Endodermal cell (in vitro differentiated cells): Measurements from ENCODE around the gene CSPG4. TPM values are rescaled to one million over a fixed set of nuclear protein-coding genes. Genes with fewer than 3 reads are reported as not detected.

Source experiments
- DNase-seq: peaks from one replicate; pipeline ENCODE4 v3.0.0-alpha.2; 2017
- H3K27ac ChIP-seq: 2 replicates; pipeline ENCODE4 v1.5.1; 2013; ENCODE audit warnings: mild to moderate bottlenecking, low read depth, low read length, moderate library complexity
- H3K27me3 ChIP-seq: 2 replicates; pipeline ENCODE4 v1.6.1; 2013; ENCODE audit warnings: mild to moderate bottlenecking, low read length, moderate library complexity; ENCODE audit not compliant: insufficient read depth, control insufficient read depth, poor library complexity, severe bottlenecking
- H3K36me3 ChIP-seq: 2 replicates; pipeline ENCODE4 v1.7.0; 2013; ENCODE audit warnings: mild to moderate bottlenecking, low read length, moderate library complexity; ENCODE audit not compliant: control insufficient read depth, insufficient read depth
- H3K4me1 ChIP-seq: one replicate; pipeline ENCODE4 v1.7.0; 2013; ENCODE audit warnings: low read length; ENCODE audit not compliant: control insufficient read depth, insufficient read depth
- H3K4me3 ChIP-seq: 2 replicates; pipeline ENCODE4 v1.5.1; 2013; ENCODE audit warnings: mild to moderate bottlenecking, low read length, moderate library complexity
- H3K9ac ChIP-seq: 2 replicates; pipeline ENCODE4 v1.6.1; 2013; ENCODE audit warnings: mild to moderate bottlenecking, low read length, moderate library complexity; ENCODE audit not compliant: poor library complexity, severe bottlenecking; ENCODE audit errors: extremely low read depth
- H3K9me3 ChIP-seq: 2 replicates; pipeline ENCODE4 v1.6.1; 2013; ENCODE audit warnings: mild to moderate bottlenecking, low read length, moderate library complexity; ENCODE audit not compliant: control insufficient read depth
- H3K27ac Mint-ChIP-seq: 2 replicates; pipeline ENCODE4 v1.8.0; 2020; ENCODE audit warnings: mixed read lengths
- H3K27me3 Mint-ChIP-seq: 2 replicates; pipeline ENCODE4 v1.8.0; 2021; ENCODE audit warnings: mild to moderate bottlenecking, mixed read lengths; ENCODE audit not compliant: insufficient read depth
- H3K36me3 Mint-ChIP-seq: 2 replicates; pipeline ENCODE4 v1.8.0; 2020; ENCODE audit warnings: low read depth, mixed read lengths
- H3K4me1 Mint-ChIP-seq: 2 replicates; pipeline ENCODE4 v1.8.0; 2020; ENCODE audit warnings: mixed read lengths
- H3K4me3 Mint-ChIP-seq: 2 replicates; pipeline ENCODE4 v1.8.0; 2020; ENCODE audit warnings: mild to moderate bottlenecking, moderate library complexity, mixed read lengths
- H3K9me3 Mint-ChIP-seq: 2 replicates; pipeline ENCODE4 v1.8.0; 2020; ENCODE audit warnings: mild to moderate bottlenecking, mixed read lengths
- WGBS, 2 experiments: methylation state at CpG; one replicate each; pipeline versions ENCODE4 v1.1.5 to v1.1.7; 2013; ENCODE audit warnings: missing lambda C conversion rate in 2 of 2, mixed read lengths in 1 of 2; ENCODE audit not compliant: insufficient coverage in 1 of 2, insufficient read length in 1 of 2; 5-methylcytosine and 5-hydroxymethylcytosine counted together
- total RNA-seq, 2 donors: library from RNA; stranded (reverse); fragmentation: NEBNext Ultra II Directional in 1 of 2; extraction: Animal tissue kit (Norgen Biotek cat#: 25700) in 1 of 2; gene quantifications; 2 replicates in 1 of 2; 3 replicates in 1 of 2; pipeline ENCODE4 v1.2.1, GENCODE V29; 2021
- TF ChIP-seq, protein P1 (sequence below): fragments of 200-600 bp; sonication (generic); conservative IDR thresholded peaks from 2 replicates; pipeline ENCODE4 v1.5.0; 2021; ENCODE audit warnings: antibody characterized with exemption, mild to moderate bottlenecking

CSPG4 gene
- total RNA-seq, 2 donors from 2014 or later: 1.8 to 3.3 TPM

DNA sequence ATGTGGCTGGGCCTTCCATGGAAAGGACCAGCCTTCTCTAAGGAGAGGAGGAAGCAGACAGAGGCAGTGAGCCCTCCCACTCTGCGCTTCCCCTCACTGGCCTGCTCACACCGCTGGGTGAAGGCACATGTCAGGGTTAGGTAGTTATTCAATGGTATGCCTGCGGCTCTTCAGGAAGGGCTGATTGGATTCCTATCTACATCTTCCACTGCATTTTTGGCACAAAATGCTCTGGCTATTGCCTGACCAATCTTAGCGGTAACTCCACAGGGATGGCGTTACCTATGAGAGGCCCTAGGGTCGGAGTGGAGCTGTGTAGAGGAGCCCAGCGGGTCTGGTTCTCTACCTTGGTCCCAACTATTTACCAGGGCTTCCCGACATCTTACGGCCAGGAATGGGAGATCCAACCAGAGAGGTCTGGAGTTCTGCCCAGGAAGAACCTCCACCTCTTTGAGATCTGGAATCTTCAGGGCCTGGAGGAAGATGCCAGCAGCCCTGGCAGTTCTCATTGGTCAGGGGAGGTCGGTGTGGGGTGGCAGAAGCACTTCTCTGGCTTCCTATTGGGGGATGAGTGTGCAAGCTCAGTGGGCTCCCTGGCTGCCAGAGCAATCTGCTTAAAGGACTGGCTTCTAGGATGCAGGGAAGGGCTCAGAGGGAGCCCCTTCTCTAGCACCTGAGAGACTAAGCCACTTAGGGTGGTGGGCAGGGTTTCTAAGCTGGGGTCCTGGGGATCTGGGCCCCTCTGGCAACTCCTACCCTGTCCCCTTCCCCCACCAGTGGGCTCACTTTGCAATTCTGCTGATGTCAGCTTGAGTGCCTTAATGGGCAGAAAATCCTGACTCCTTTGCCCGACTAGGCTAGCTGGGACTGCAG lies 40.7 kb downstream of the CSPG4 start:
- Mint-ChIP-seq H3K4me3 (peak overlapping the region; percentile 29), H3K36me3 (peaks cover 3% of the 10 kb centered on the region), H3K9me3 (no peaks in the 10 kb centered on the region), H3K27me3 (no peaks in the 10 kb centered on the region), H3K27ac (peak overlapping the region; percentile 96), H3K4me1 (peaks cover 19% of the 10 kb centered on the region)
- TF ChIP-seq, protein P1, sequence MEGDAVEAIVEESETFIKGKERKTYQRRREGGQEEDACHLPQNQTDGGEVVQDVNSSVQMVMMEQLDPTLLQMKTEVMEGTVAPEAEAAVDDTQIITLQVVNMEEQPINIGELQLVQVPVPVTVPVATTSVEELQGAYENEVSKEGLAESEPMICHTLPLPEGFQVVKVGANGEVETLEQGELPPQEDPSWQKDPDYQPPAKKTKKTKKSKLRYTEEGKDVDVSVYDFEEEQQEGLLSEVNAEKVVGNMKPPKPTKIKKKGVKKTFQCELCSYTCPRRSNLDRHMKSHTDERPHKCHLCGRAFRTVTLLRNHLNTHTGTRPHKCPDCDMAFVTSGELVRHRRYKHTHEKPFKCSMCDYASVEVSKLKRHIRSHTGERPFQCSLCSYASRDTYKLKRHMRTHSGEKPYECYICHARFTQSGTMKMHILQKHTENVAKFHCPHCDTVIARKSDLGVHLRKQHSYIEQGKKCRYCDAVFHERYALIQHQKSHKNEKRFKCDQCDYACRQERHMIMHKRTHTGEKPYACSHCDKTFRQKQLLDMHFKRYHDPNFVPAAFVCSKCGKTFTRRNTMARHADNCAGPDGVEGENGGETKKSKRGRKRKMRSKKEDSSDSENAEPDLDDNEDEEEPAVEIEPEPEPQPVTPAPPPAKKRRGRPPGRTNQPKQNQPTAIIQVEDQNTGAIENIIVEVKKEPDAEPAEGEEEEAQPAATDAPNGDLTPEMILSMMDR: no peak
- DNase-seq: peak; percentile 72
- Histone ChIP-seq H3K27ac (no peak overlapping the region), H3K9ac (peak overlapping the region; percentile 49), H3K4me1 (peaks cover 14% of the 10 kb centered on the region), H3K9me3 (no peaks in the 10 kb centered on the region), H3K27me3 (no peaks in the 10 kb centered on the region), H3K36me3 (no peaks in the 10 kb centered on the region), H3K4me3 (peak overlapping the region; percentile 14)
- WGBS, 2 experiments: 85 to 91% methylated on average over 11 of the region's 11 CpGs

DNA sequence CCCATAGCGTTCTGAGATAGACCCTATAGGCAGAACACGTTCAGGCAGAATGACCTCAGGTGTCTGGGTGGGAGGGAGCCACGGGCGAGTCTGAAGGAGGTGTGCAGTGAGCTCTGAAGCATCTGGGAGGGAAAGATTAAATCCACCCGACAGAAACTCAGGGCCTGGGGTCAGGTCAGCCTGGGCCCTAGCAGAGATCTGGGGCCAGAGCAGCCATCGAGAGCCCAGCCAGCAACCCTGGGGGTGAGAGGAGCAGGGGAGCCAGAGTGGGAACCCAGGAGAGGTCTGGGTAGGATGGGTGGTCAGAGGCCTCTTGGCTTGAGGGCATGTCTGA lies 42.8 kb downstream of the CSPG4 start:
- TF ChIP-seq, protein P1: no peak

DNA sequence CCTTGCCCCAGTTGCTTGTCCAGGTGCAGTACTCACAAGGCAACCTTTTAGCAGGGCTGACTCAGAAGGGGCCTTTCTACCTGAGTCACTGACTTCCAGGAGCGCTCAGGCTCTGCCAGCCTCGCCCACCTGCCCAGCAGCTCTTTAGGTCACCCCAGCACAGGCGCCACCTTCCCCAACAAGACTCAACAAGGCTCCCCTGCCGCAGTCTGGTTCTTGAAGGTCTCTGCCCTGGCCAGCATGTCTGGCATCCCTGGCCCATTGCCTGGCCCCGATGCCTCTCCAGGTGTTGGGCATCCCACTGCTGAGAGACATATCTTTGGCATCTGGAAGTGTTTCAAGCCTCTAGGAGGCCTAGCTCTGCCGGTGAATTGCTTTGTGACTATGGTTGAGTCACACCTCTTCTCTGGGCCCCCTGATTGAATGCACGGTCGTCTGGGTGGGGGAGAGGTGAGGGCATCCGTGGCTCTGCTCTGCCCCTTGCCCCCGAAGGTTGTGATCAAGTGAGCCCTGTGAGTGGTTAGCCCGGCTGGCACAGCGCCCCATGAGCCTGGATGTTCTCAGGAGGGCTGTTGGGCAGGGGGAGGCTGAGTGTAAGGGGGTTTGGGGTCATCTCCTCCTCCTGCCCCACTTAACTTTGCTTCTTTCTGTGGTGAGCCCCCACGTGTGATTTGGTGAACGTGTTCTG lies 43.3 kb downstream of the CSPG4 start:
- TF ChIP-seq, protein P1: no peak
- no peaks in the 10 kb centered on the region for H3K9me3 Mint-ChIP-seq
- H3K4me3 Mint-ChIP-seq: no peak overlapping the region
- H3K27me3 Mint-ChIP-seq: no peaks in the 10 kb centered on the region
- H3K27ac Mint-ChIP-seq: no peak overlapping the region
- Histone ChIP-seq H3K9ac (no peak overlapping the region), H3K27me3 (no peaks in the 10 kb centered on the region), H3K36me3 (no peaks in the 10 kb centered on the region), H3K27ac (no peak overlapping the region), H3K4me3 (no peak overlapping the region), H3K9me3 (no peaks in the 10 kb centered on the region), H3K4me1 (peaks cover 14% of the 10 kb centered on the region)
- peaks cover 3% of the 10 kb centered on the region for H3K36me3 Mint-ChIP-seq
- 90 to 95% methylated on average over 6 to 14 of the region's 14 CpGs for WGBS, 2 experiments
- no peak for DNase-seq
- peaks cover 23% of the 10 kb centered on the region for H3K4me1 Mint-ChIP-seq

More for the DNA sequence above, 42.8 kb downstream of the CSPG4 start:
- Mint-ChIP-seq H3K27me3 (no peaks in the 10 kb centered on the region), H3K27ac (no peak overlapping the region), H3K9me3 (no peaks in the 10 kb centered on the region), H3K4me3 (no peak overlapping the region), H3K4me1 (peaks cover 19% of the 10 kb centered on the region), H3K36me3 (peaks cover 3% of the 10 kb centered on the region)
- no peaks in the 10 kb centered on the region for H3K27me3 ChIP-seq
- H3K4me3 ChIP-seq: no peak overlapping the region
- WGBS, 2 experiments: 77 to 79% methylated on average over 6 of the region's 6 CpGs
- H3K36me3 ChIP-seq: no peaks in the 10 kb centered on the region
- DNase-seq: no peak
- no peak overlapping the region for H3K9ac ChIP-seq
- H3K4me1 ChIP-seq: peaks cover 14% of the 10 kb centered on the region
- H3K27ac ChIP-seq: no peak overlapping the region
- H3K9me3 ChIP-seq: no peaks in the 10 kb centered on the region
